Measurements from ENCODE around the gene EFEMP1.

- no peak for TF ChIP-seq CTCF (conservative IDR thresholded peaks at IDR 0.05; ENCODE audit: low read length)
- TF ChIP-seq EZH2phosphoT487 (IDR thresholded peaks at IDR 0.05; ENCODE audit: borderline replicate concordance, low read depth, low read length): no peak
These were observed 45.4 kb upstream of the EFEMP1 start for GRCh38 chr2:55968941-55969340.
